Brain microvascular endothelial cell (primary cell): ENCODE results near the gene UVSSA.
"Not testable (repeated sequence)": the region's sequence is repeated elsewhere in the genome, so short reads cannot be mapped to it uniquely, and the experiment has no call there.

Source experiments
- DNase-seq: peaks from one replicate; pipeline ENCODE4 v3.0.0-alpha.2; 2020
- H3K27ac ChIP-seq: fragments of 250-450 bp; sonication (Bioruptor Pico); 2 replicates; pipeline ENCODE4 v1.5.1; 2020; ENCODE audit warnings: mild to moderate bottlenecking, moderate library complexity
- H3K27me3 ChIP-seq: fragments of 250-450 bp; sonication (Bioruptor Pico); replicated peaks from 2 replicates; pipeline ENCODE4 v1.5.1; 2020; ENCODE audit warnings: mild to moderate bottlenecking
- H3K36me3 ChIP-seq: fragments of 250-450 bp; sonication (Bioruptor Pico); replicated peaks from 2 replicates; pipeline ENCODE4 v1.5.1; 2020; ENCODE audit warnings: mild to moderate bottlenecking
- H3K4me3 ChIP-seq: 2 replicates; pipeline ENCODE4 v1.5.1; 2011; ENCODE audit warnings: low read depth, mild to moderate bottlenecking, control low read depth, low read length, moderate library complexity
- CTCF ChIP-seq: IDR thresholded peaks from 2 replicates; pipeline ENCODE4 v1.5.1; 2011; ENCODE audit warnings: low read depth, mild to moderate bottlenecking, moderate library complexity, low read length, control low read depth, inconsistent platforms; ENCODE audit errors: missing control alignments
- in situ Hi-C: cut with HindIII; loops from 2 replicates; pipeline ENCODE4 v1.10.0; 2017; ENCODE audit warnings: low sequenced_read_pairs, low pct_ligation_motif_present

UVSSA gene

GRCh38 chr4:1385373-1386340 lies 38.6 kb downstream of the UVSSA start:
- H3K4me3 ChIP-seq, result no peak overlapping the region
- in situ Hi-C loops, result no loop called here
- H3K36me3 ChIP-seq, result no peaks in the 10 kb centered on the region
- DNase-seq, result no peak
- TF ChIP-seq CTCF, result no peak
- H3K27ac ChIP-seq, result no peak overlapping the region
- no peaks in the 10 kb centered on the region for H3K27me3 ChIP-seq

DNA sequence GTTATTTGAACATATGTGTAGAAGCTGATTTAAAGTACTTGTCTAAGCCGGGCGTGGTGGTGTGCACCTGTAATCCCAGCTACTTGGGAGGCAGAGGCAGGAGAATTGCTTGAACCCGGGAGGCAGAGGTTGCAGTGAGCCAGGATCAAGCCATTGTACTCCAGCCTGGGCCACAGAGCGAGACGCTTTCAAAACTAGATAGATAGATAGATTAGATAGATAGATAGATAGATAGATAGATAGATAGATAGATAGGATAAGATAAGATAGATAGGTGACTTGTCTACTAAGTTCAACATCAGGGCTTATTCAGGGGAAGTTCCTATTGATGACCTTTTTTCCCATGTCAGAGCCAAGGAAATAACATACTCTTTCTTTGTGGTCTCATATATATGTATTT lies 46.4 kb downstream of the UVSSA start:
- in situ Hi-C loops, H3K27ac ChIP-seq, H3K36me3 ChIP-seq, H3K27me3 ChIP-seq, H3K4me3 ChIP-seq, DNase-seq: not testable (repeated sequence)

GRCh38 chr4:1393866-1394265 lies 46.9 kb downstream of the UVSSA start:
- TF ChIP-seq CTCF, result no peak
- in situ Hi-C loops, result no loop called here
- H3K4me3 ChIP-seq, result no peak overlapping the region
- H3K27ac ChIP-seq, result no peak overlapping the region
- no peaks in the 10 kb centered on the region for H3K36me3 ChIP-seq
- DNase-seq, result no peak
- no peaks in the 10 kb centered on the region for H3K27me3 ChIP-seq

DNA sequence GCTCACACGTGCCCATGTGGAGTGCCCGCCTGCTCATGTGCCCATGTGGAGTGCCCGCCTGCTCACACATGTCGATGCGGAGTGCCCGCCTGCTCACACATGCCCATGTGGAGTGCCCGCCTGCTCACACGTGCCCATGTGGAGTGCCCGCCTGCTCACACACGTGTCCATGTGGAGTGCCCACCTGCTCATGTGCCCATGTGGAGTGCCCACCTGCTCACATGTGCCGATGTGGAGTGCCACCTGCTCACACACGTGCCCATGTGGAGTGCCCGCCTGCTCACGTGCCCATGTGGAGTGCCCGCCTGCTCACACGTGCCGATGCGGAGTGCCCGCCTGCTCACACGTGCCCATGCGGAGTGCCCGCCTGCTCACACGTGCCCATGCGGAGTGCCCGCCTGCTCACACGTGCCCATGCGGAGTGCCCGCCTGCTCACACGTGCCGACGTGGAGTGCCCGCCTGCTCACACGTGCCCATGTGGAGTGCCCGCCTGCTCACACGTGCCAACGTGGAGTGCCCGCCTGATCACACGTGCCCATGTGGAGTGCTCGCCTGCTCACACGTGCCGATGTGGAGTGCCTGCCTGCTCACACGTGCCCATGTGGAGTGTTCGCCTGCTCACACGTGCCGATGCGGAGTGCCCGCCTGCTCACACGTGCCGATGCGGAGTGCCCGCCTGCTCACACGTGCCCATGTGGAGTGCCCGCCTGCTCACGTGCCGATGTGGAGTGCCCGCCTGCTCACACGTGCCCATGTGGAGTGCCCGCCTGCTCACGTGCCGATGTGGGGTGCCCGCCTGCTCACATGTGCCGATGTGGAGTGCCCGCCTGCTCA lies 47.8 kb downstream of the UVSSA start:
- in situ Hi-C loops, H3K27ac ChIP-seq, H3K36me3 ChIP-seq, H3K4me3 ChIP-seq, DNase-seq, H3K27me3 ChIP-seq: not testable (repeated sequence)

GRCh38 chr4:1395389-1395820 lies 48.4 kb downstream of the UVSSA start:
- in situ Hi-C loops, H3K27ac ChIP-seq, H3K27me3 ChIP-seq, H3K4me3 ChIP-seq, DNase-seq, H3K36me3 ChIP-seq: not testable (repeated sequence)

- no peak for TF ChIP-seq CTCF
- Histone ChIP-seq H3K27ac (no peak overlapping the region), H3K4me3 (no peak overlapping the region), H3K36me3 (no peaks in the 10 kb centered on the region), H3K27me3 (peaks cover 8% of the 10 kb centered on the region)
- in situ Hi-C loops, result no loop called here
- DNase-seq, result no peak
Measured at GRCh38 chr4:1395941-1396805, 49.2 kb downstream of the UVSSA start.
